DMS79 (cell line): ENCODE results near the gene EIF3D.

Source experiments
- DNase-seq: peaks from one replicate; lab custom pipeline; 2025; lab: John Stamatoyannopoulos, UW

EIF3D gene, protein sequence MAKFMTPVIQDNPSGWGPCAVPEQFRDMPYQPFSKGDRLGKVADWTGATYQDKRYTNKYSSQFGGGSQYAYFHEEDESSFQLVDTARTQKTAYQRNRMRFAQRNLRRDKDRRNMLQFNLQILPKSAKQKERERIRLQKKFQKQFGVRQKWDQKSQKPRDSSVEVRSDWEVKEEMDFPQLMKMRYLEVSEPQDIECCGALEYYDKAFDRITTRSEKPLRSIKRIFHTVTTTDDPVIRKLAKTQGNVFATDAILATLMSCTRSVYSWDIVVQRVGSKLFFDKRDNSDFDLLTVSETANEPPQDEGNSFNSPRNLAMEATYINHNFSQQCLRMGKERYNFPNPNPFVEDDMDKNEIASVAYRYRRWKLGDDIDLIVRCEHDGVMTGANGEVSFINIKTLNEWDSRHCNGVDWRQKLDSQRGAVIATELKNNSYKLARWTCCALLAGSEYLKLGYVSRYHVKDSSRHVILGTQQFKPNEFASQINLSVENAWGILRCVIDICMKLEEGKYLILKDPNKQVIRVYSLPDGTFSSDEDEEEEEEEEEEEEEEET

GRCh38 chr22:36528795-36529751 is at the start of gene EIF3D:
Gene EIF3D (minus strand): TSS chr22:36529166. CDS start chr22:36526121, 3,045 bp downstream.
- peak; percentile 93 for DNase-seq

- DNase-seq, result no peak
These were observed 49.7 kb upstream of the EIF3D start for GRCh38 chr22:36578619-36579018.

- no peak for DNase-seq
These were observed 48.1 kb upstream of the EIF3D start for GRCh38 chr22:36577019-36577418.

DNA sequence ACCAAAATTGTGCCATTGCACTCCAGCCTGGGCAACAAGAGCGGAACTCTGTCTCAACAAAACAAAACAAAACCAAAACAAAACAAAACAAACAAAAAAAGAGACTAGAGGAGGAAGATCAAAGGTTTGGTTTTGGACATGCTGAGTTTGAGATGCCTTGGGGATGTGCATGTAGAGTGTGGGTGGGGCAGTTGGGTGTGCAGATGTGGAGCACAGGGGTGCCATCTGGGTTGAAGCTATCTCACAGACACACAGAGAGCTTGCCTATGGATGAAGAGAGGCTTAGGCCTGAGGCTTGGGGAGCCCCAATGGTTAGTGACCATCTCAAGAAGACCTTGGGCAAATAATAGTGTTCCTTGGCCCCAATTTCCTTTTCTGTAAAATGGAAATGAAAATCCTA is 45.8 kb upstream of the EIF3D start:
- no peak for DNase-seq

GRCh38 chr22:36573815-36574363 is 44.9 kb upstream of the EIF3D start:
- DNase-seq, result no peak

DNA sequence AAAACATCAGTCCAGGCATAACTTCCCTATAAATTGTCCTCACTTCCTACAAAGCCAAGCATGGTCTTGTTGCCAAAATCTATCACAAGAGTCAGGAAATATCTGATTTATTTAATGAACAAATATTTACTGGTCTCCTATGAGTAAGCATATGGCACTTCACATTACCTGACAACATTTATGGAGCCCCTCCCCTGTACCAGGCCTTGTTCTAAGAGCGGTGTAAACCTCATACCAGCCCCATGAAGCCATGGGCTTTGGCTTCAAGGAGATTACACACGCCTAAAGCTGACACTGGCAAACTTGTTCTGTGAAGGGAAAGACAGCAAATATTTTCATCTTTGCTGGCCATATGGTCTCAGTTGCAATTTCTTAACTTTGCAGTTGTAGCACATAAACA is 43.0 kb upstream of the EIF3D start:
- DNase-seq, result no peak

- DNase-seq, result no peak
These were observed 41.0 kb upstream of the EIF3D start for GRCh38 chr22:36569999-36570398.

- DNase-seq, result no peak
These were observed 39.9 kb upstream of the EIF3D start for GRCh38 chr22:36568846-36569245.

DNA sequence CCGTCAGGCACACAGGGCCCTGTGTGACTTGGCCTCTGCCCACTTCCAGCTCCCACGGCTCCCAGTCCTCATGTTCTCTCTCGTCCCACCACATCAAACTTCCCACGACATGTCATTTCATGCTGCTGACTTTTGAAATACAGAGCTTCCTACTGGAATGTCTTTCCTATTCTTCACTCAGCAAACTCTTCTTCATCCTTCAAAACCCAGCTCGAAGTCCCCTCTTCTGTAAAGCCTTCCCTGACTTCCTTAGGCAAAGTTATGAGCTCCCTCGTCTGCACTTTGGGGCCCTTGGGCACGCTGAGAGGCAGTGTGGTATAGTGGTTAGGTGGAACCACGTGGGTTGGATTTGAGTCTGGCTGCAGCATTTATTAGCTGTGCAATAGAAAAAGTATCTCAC is 37.8 kb upstream of the EIF3D start:
- DNase-seq, result no peak

DNA sequence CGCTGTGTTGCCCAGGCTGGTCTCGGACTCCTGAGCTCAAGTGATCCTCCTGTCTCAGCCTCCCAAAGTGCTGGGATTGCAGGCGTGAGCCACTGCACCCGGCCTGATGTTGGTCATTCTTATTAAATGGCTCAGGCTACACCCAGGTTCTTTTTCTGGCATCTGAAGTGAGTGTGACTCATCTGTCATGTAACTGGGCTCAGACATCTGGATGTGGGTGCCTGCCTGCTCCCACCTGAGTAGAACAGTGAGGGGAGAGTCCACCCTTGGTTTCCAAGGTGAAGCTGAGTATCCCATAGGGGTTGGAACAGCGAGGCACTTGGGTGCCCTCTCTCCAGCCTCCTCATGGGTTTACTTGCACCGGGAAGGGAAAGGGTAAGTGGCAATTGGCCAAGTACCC is 36.7 kb upstream of the EIF3D start:
- DNase-seq, result no peak

GRCh38 chr22:36565159-36565507 is 36.2 kb upstream of the EIF3D start:
- DNase-seq, result no peak

GRCh38 chr22:36564422-36565158 is 35.6 kb upstream of the EIF3D start:
- no peak for DNase-seq

DNA sequence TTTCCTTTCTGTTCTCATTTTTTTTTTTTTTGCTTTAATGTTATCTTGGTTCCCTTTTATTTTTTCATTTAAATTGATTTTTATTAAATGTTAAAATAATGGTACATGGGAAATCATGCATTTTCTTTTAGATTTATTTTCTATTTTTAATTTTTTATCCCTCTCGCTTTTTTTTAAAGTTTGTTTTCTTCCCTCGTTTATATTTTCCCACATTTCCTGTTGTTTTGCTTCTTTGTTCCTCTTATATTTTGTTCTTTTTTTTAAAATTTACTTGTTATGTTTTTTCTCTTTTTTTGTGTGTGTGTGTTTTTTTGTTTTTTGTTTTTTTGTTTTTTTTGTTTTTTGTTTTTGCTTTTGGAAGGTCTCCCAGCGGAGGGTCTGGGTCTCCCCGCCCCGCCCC is 34.9 kb upstream of the EIF3D start:
- DNase-seq, result no peak

- no peak for DNase-seq
These were observed 34.5 kb upstream of the EIF3D start for GRCh38 chr22:36563444-36563843.

- DNase-seq, result no peak
These were observed 34.0 kb upstream of the EIF3D start for GRCh38 chr22:36563001-36563400.

- DNase-seq, result no peak
These were observed 33.4 kb upstream of the EIF3D start for GRCh38 chr22:36562261-36562835.

- no peak for DNase-seq
These were observed 32.4 kb upstream of the EIF3D start for GRCh38 chr22:36561291-36561811.

DNA sequence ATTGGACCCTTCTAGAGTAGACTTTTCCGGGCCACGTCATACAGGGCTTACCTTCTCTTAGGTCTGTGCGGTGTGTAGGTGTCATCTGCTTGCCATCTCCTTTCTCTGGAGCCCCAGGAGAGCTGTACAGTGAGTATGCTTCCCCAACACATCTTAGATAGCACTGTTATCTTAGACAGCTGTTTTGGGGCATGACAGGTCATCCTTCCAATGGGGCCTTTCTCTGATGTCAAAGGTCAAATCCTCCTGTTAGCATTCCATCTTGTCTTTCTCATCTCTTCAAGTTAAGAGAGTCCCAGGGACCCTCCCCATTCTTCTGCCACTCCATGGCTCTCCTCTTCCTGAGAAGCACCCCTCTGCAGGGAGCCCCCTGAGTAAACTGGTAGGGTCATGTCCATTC is 31.0 kb upstream of the EIF3D start:
- no peak for DNase-seq

DNA sequence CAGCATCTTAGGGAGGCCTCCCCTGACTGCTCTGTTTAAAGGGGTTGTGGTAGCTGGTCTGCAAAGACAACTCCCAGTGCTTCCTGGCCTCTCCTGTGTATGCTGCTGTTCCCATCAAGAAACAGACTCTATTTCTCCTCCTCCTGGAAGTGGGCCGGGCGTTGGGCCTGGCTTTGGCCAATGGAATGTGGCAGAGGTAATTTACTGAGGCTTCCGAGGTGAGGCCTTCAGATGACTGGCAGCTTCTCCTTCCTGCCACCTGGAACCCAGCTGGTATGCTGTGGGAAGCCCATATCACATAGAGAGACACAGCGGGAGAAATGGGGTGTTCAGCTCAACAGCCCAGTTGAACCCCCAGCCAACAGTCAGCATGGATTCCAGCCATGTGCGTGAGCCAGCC is 25.1 kb upstream of the EIF3D start:
- no peak for DNase-seq

- no peak for DNase-seq
These were observed 23.3 kb upstream of the EIF3D start for GRCh38 chr22:36552289-36552688.
